H1 (cell line): ENCODE data around the gene CYP2W1. TPM values are rescaled to one million over a fixed set of nuclear protein-coding genes. Genes with fewer than 3 reads are reported as not detected.
"Not testable (repeated sequence)": the region's sequence is repeated elsewhere in the genome, so short reads cannot be mapped to it uniquely, and the experiment has no call there.

Experiments
- CTCF ChIA-PET: fragments of 300-600 bp; sonication (Branson Sonifier 250); formaldehyde crosslinking; loops from one replicate; lab custom pipeline; 2021; ENCODE audit not compliant: partially characterized antibody; lab: Charles Lee
- POLR2A ChIA-PET: fragments of 300-600 bp; sonication (Branson Sonifier 250); formaldehyde crosslinking; loops from one replicate; lab custom pipeline; 2021; ENCODE audit warnings: inconsistent platforms; ENCODE audit not compliant: partially characterized antibody; lab: Charles Lee
- DNase-seq, 2 experiments: peaks; one replicate each; pipeline versions ENCODE4 v3.0.0 to v3.0.0-alpha.2; 2010 to 2022; ENCODE audit warnings: low spot score in 2 of 2, low read depth in 1 of 2, mixed read lengths in 1 of 2
- FAIRE-seq: peaks from 2 replicates; lab custom pipeline; 2011; peaks lifted over from hg19 to GRCh38; lab: Jason Lieb, UNC
- H2AFZ ChIP-seq: 2 replicates; pipeline ENCODE4 v1.8.1; 2012; ENCODE audit warnings: low read length, inconsistent platforms
- H2AK5ac ChIP-seq: 2 replicates; pipeline ENCODE4 v1.6.1; 2013; ENCODE audit warnings: low read depth, low read length
- H2BK120ac ChIP-seq: replicated peaks from 2 replicates; pipeline ENCODE3; 2013; ENCODE audit warnings: low read depth, low read length, inconsistent platforms
- H2BK12ac ChIP-seq: 2 replicates; pipeline ENCODE4 v1.6.1; 2013; ENCODE audit warnings: low read depth, low read length
- H2BK15ac ChIP-seq: 2 replicates; pipeline ENCODE4 v1.6.1; 2013; ENCODE audit warnings: low read length
- H2BK20ac ChIP-seq: 2 replicates; pipeline ENCODE4 v1.6.1; 2013; ENCODE audit warnings: low read length
- H2BK5ac ChIP-seq: 2 replicates; pipeline ENCODE4 v1.6.1; 2013; ENCODE audit warnings: low read depth, low read length
- H3K14ac ChIP-seq: 2 replicates; pipeline ENCODE4 v1.6.1; 2013; ENCODE audit warnings: inconsistent platforms; ENCODE audit not compliant: insufficient read length
- H3K18ac ChIP-seq: 2 replicates; pipeline ENCODE4 v1.6.1; 2013; ENCODE audit warnings: low read length; ENCODE audit errors: extremely low read depth
- H3K23ac ChIP-seq: 2 replicates; pipeline ENCODE4 v1.6.1; 2013; ENCODE audit warnings: inconsistent platforms; ENCODE audit not compliant: insufficient read length
- H3K23me2 ChIP-seq: 2 replicates; pipeline ENCODE4 v1.6.1; 2013; ENCODE audit warnings: low read depth, low read length
- H3K27ac ChIP-seq: 2 replicates; pipeline ENCODE4 v1.6.1; 2011; ENCODE audit warnings: low read depth, low read length, inconsistent platforms
- H3K27me3 ChIP-seq, 4 experiments: replicated peaks in 1 of 4; 1 replicate in 1 of 4; 2 replicates in 3 of 4; pipeline versions ENCODE4 v1.6.1 to v1.8.1; 2011 to 2013; ENCODE audit warnings: low read length in 3 of 4, mild to moderate bottlenecking in 3 of 4, inconsistent platforms in 2 of 4, mixed read lengths in 2 of 4, moderate library complexity in 1 of 4; ENCODE audit not compliant: control insufficient read depth in 3 of 4, insufficient read depth in 3 of 4; ENCODE audit errors: extremely low read depth in 1 of 4
- H3K36me3 ChIP-seq, 4 experiments: 2 replicates each; pipeline versions ENCODE4 v1.6.1 to v1.8.1; 2011 to 2013; ENCODE audit warnings: mild to moderate bottlenecking in 4 of 4, low read length in 3 of 4, moderate library complexity in 2 of 4, control low read depth in 1 of 4, inconsistent platforms in 1 of 4; ENCODE audit not compliant: insufficient read depth in 4 of 4, control insufficient read depth in 2 of 4
- H3K4ac ChIP-seq: replicated peaks from 2 replicates; pipeline ENCODE3; 2013; ENCODE audit warnings: low read length, low read depth, mixed read lengths, inconsistent platforms; ENCODE audit not compliant: insufficient read length
- H3K4me1 ChIP-seq, 4 experiments: replicated peaks in 1 of 4; 1 replicate in 1 of 4; 2 replicates in 3 of 4; pipeline versions ENCODE4 v1.6.1 to v1.8.1; 2011 to 2013; ENCODE audit warnings: low read length in 3 of 4, inconsistent platforms in 2 of 4, mixed read lengths in 1 of 4; ENCODE audit not compliant: insufficient read depth in 4 of 4, control insufficient read depth in 3 of 4
- H3K4me2 ChIP-seq, 2 experiments: 2 replicates each; pipeline versions ENCODE4 v1.6.1 to v1.8.1; 2011 to 2013; ENCODE audit warnings: low read depth in 2 of 2, low read length in 2 of 2, control low read depth in 1 of 2, inconsistent platforms in 1 of 2, mild to moderate bottlenecking in 1 of 2; ENCODE audit not compliant: insufficient read depth in 1 of 2
- H3K4me3 ChIP-seq, 4 experiments: fragments of 200-600, 300-600 bp in 1 of 4; sonication (generic), shearing (Covaris generic), sonication (Bioruptor Twin) in 1 of 4; 2 replicates each; pipeline versions ENCODE4 v1.5.1 to v1.8.1; 2011 to 2016; ENCODE audit warnings: low read length in 4 of 4, low read depth in 3 of 4, control low read depth in 2 of 4, inconsistent platforms in 2 of 4, mild to moderate bottlenecking in 2 of 4, mixed read lengths in 1 of 4, moderate library complexity in 1 of 4; ENCODE audit not compliant: insufficient read depth in 2 of 4; ENCODE audit errors: extremely low read depth in 1 of 4
- H3K56ac ChIP-seq: replicated peaks from 2 replicates; pipeline ENCODE3; 2013; ENCODE audit warnings: low read depth, mild to moderate bottlenecking, mixed read lengths, low read length, inconsistent platforms; ENCODE audit not compliant: insufficient read length
- H3K79me1 ChIP-seq: 2 replicates; pipeline ENCODE4 v1.6.1; 2013; ENCODE audit warnings: low read depth, low read length, control low read depth
- H3K79me2 ChIP-seq, 2 experiments: 2 replicates each; pipeline versions ENCODE4 v1.6.1 to v1.8.1; 2012 to 2013; ENCODE audit warnings: low read length in 2 of 2, mild to moderate bottlenecking in 2 of 2, inconsistent platforms in 1 of 2; ENCODE audit not compliant: insufficient read depth in 2 of 2, control insufficient read depth in 1 of 2
- H3K9ac ChIP-seq, 4 experiments: replicated peaks in 1 of 4; 1 replicate in 1 of 4; 2 replicates in 3 of 4; pipeline versions ENCODE4 v1.6.1 to v1.8.1; 2011 to 2013; ENCODE audit warnings: low read depth in 3 of 4, low read length in 3 of 4, control low read depth in 2 of 4, mild to moderate bottlenecking in 2 of 4, moderate library complexity in 2 of 4, inconsistent platforms in 1 of 4; ENCODE audit errors: extremely low read depth in 1 of 4
- H3K9me3 ChIP-seq, 2 experiments: 2 replicates each; pipeline versions ENCODE4 v1.6.1 to v1.8.1; 2012 to 2013; ENCODE audit warnings: mild to moderate bottlenecking in 2 of 2, moderate library complexity in 2 of 2, control low read depth in 1 of 2, inconsistent platforms in 1 of 2, low read depth in 1 of 2, low read length in 1 of 2, mixed read lengths in 1 of 2; ENCODE audit not compliant: insufficient read depth in 2 of 2
- H4K20me1 ChIP-seq, 2 experiments: replicated peaks in 1 of 2; 2 replicates each; pipeline versions ENCODE3 to v1.8.1; 2011 to 2013; ENCODE audit warnings: inconsistent platforms in 2 of 2, low read length in 2 of 2, mild to moderate bottlenecking in 1 of 2; ENCODE audit not compliant: insufficient read depth in 2 of 2, control insufficient read depth in 1 of 2
- H4K5ac ChIP-seq: 2 replicates; pipeline ENCODE4 v1.6.1; 2013; ENCODE audit warnings: low read length, low read depth, mixed read lengths, inconsistent platforms; ENCODE audit not compliant: insufficient read length
- H4K8ac ChIP-seq: 2 replicates; pipeline ENCODE4 v1.8.0; 2013; ENCODE audit warnings: mild to moderate bottlenecking, moderate library complexity, low read length, inconsistent platforms; ENCODE audit not compliant: insufficient read depth; ENCODE audit errors: extremely low read depth
- H4K91ac ChIP-seq: replicated peaks from 2 replicates; pipeline ENCODE3; 2013; ENCODE audit warnings: low read length, mixed read lengths, inconsistent platforms; ENCODE audit not compliant: insufficient read length
- HDAC2 ChIP-seq, 2 experiments: fragments of 300-600 bp in 1 of 2; sonication (generic) in 1 of 2; IDR thresholded peaks; 2 replicates each; pipeline ENCODE4 v1.6.1; 2011 to 2012; ENCODE audit warnings: low read depth in 2 of 2, low read length in 2 of 2, mild to moderate bottlenecking in 2 of 2, moderate library complexity in 2 of 2, borderline replicate concordance in 1 of 2, inconsistent platforms in 1 of 2
- NANOG ChIP-seq: IDR thresholded peaks from 2 replicates; pipeline ENCODE4 v1.6.1; 2011; ENCODE audit warnings: low read length, low read depth, mild to moderate bottlenecking, inconsistent platforms; ENCODE audit not compliant: insufficient read depth, poor library complexity, severe bottlenecking
- PHF8 ChIP-seq: fragments of 200-600 bp; sonication (generic); conservative IDR thresholded peaks from 2 replicates; pipeline ENCODE4 v1.7.1; 2012; ENCODE audit warnings: low read depth, mild to moderate bottlenecking, inconsistent platforms, low read length, moderate library complexity
- RNF2 ChIP-seq: fragments of 200-900, 300-1000 bp; sonication (generic); IDR thresholded peaks from 2 replicates; pipeline ENCODE4 v1.7.1; 2016; ENCODE audit warnings: borderline replicate concordance, low read depth, mild to moderate bottlenecking, antibody characterized with exemption, low read length; ENCODE audit not compliant: poor library complexity, severe bottlenecking; ENCODE audit errors: missing control alignments
- SP4 ChIP-seq: IDR thresholded peaks from 2 replicates; pipeline ENCODE4 v1.6.1; 2012; ENCODE audit warnings: low read length, inconsistent platforms
- whole genome bisulfite sequencing, 2 experiments: shearing (Covaris generic) in 1 of 2; methylation state at CpG; one replicate each; pipeline versions ENCODE4 v1.1.6 to v1.1.7; 2013 to 2015; ENCODE audit warnings: low lambda C conversion rate in 2 of 2, mixed read lengths in 2 of 2, inconsistent platforms in 1 of 2, low coverage in 1 of 2, missing lambda C conversion rate in 1 of 2; ENCODE audit not compliant: insufficient replicate concordance in 2 of 2, insufficient coverage in 1 of 2, insufficient read length in 1 of 2; ENCODE audit errors: extremely low coverage in 1 of 2, missing lambda C conversion rate in 1 of 2; 5-methylcytosine and 5-hydroxymethylcytosine counted together
- polyA plus RNA-seq, 7 experiments: library from polyadenylated mRNA; depleted of rRNA in 3 of 7; stranded (reverse) in 5 of 7; unstranded in 2 of 7; fragments of >200 nt in 5 of 7; fragments of 200-250 nt in 2 of 7; gene quantifications; 1 replicate in 5 of 7; 2 replicates in 1 of 7; 4 replicates in 1 of 7; pipeline versions ENCODE4 v1.2.1 to v1.2.3, GENCODE V29; 2011 to 2013; ENCODE audit warnings: missing spikeins in 2 of 7, mixed read lengths in 2 of 7
- total RNA-seq: library from RNA; stranded (reverse); fragmentation: NEBNext Ultra II Directional; extraction: Animal tissue kit (Norgen Biotek cat#: 25700); gene quantifications from 2 replicates; pipeline ENCODE4 v1.2.1, GENCODE V29; 2021

CYP2W1 gene
- total and polyA plus RNA-seq, 2 of the 8 experiments (the other 6 are each of a cell fraction or from before 2014, with no cell fraction given): not detected

DNA sequence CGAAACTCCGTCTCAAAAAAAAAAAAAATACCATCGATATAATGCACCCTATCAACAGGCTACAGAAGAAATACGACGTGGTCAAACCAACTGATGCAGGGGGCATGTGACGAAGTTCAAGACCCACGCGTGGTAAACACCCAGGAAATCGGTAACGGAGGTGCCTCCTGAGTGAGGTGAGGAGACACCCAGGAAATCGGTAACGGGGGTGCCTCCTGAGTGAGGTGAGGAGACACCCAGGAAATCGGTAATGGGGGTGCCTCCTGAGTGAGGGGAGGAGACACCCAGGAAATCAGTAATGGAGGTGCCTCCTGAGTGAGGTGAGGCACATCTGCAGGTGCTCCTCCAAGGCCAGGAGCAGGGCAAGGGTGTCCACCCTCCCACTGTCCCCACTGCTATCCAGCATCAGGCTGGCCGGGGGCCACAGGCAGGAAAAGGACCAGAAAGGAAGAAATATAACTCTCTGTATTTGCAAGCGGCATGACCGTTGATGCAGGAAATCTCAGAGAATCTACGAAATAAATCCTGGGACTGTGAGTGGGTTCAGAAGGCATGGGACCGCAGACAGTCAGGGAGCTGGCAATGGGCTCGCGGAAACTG, 50.7 kb downstream of the CYP2W1 start (continued):
- TF ChIP-seq RNF2 (no peak), PHF8 (no peak), SP4 (no peak), HDAC2 (IDR thresholded peaks at IDR 0.05; ENCODE audit: borderline replicate concordance in 1 of 2, low read depth in 2 of 2, low read length in 2 of 2) (no peak), NANOG (no peak)
- TF ChIP-seq, all 59 proteins: peak for 0

DNA sequence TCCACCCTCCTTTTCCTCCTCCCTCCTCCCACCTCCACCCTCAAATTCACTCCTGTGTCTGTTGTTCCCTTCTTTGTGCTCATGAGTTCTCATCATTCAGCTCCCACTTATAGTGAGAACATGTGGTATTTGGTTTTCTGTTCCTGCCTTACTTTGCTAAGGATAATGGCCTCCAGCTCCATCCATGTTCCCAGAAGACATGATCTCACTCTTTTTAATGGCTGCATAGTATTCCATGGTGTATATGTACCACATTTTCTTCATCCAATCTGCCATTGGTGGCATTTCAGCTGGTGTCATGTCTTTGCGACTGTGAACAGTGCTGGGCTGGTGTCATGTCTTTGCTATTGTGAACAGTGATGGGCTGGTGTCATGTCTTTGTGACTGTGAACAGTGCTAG, 51.8 kb downstream of the CYP2W1 start:
- not testable (repeated sequence) for H3K79me2 ChIP-seq, DNase-seq, H3K4me1 ChIP-seq, H4K5ac ChIP-seq, H3K27ac ChIP-seq, H2BK15ac ChIP-seq, H3K56ac ChIP-seq, H2AK5ac ChIP-seq, H4K91ac ChIP-seq, H4K8ac ChIP-seq, H3K79me1 ChIP-seq, H2BK12ac ChIP-seq, H3K23ac ChIP-seq, FAIRE-seq, H2BK5ac ChIP-seq, H3K9ac ChIP-seq, H3K4me2 ChIP-seq, H2BK120ac ChIP-seq, H2BK20ac ChIP-seq, H4K20me1 ChIP-seq, H3K36me3 ChIP-seq, H3K4me3 ChIP-seq, H2AFZ ChIP-seq, H3K18ac ChIP-seq, H3K27me3 ChIP-seq, H3K14ac ChIP-seq, H3K4ac ChIP-seq, H3K23me2 ChIP-seq
- WGBS, 2 experiments: 100% methylated on average over 1 of the region's 1 CpG; no CpG with 5 or more reads in 1 of the 2 experiments
- H3K9me3 ChIP-seq: peaks cover 10 to 18% of the 10 kb centered on the region in 2 experiments
- ChIA-PET CTCF (interaction anchor here (0.6 to 2.3 kb wide), 2 partner anchors 25 to 39 kb away, joined by 3 to 4 read pairs; no protein-coding TSS in a partner anchor), POLR2A (interaction anchor here (1.0 kb wide), 1 partner anchor 26 kb away, joined by 3 read pairs; no protein-coding TSS in a partner anchor)
